GM12872 (cell line): ENCODE data around the gene ABCG8.
A peak's percentile ranks its signal among the peaks of the same experiment; 100 is the strongest.

Experiments
- CTCF ChIP-seq: IDR thresholded peaks from 3 replicates; pipeline ENCODE4 v1.5.1; 2011; ENCODE audit warnings: low read depth, mild to moderate bottlenecking, low read length, moderate library complexity; ENCODE audit not compliant: insufficient read depth

Gene ABCG8

GRCh38 chr2:43851011-43851980 is 12.5 kb downstream of the ABCG8 start:
- no peak for TF ChIP-seq CTCF

- TF ChIP-seq CTCF: no peak
Measured at GRCh38 chr2:43852196-43852730, 13.5 kb downstream of the ABCG8 start.

- TF ChIP-seq CTCF: no peak
Measured at GRCh38 chr2:43853141-43854081, 14.6 kb downstream of the ABCG8 start.

GRCh38 chr2:43854671-43855070 is 15.9 kb downstream of the ABCG8 start:
- TF ChIP-seq CTCF: no peak

GRCh38 chr2:43855292-43855691 is 16.5 kb downstream of the ABCG8 start:
- TF ChIP-seq CTCF: no peak

- no peak for TF ChIP-seq CTCF
Measured at GRCh38 chr2:43872151-43872550, 33.4 kb downstream of the ABCG8 start.

GRCh38 chr2:43874776-43875451 is 36.1 kb downstream of the ABCG8 start:
- 0 out of 3 replicates have a peak, but pooled peaks have one; percentile 7 for TF ChIP-seq CTCF
